Stimulated activated CD8-positive, alpha-beta memory T cell treated with anti-CD3 and anti-CD28 coated beads, Interleukin-4, amount 100 ng/mL, for 48 hours (primary cell): ENCODE measurements around the gene ATP8A2.
"Not testable (repeated sequence)": the region's sequence is repeated elsewhere in the genome, so short reads cannot be mapped to it uniquely, and the experiment has no call there.

Experiments used
- DNase-seq: peaks from one replicate; pipeline ENCODE4 v3.0.0-alpha.2; 2020

Gene ATP8A2

DNA sequence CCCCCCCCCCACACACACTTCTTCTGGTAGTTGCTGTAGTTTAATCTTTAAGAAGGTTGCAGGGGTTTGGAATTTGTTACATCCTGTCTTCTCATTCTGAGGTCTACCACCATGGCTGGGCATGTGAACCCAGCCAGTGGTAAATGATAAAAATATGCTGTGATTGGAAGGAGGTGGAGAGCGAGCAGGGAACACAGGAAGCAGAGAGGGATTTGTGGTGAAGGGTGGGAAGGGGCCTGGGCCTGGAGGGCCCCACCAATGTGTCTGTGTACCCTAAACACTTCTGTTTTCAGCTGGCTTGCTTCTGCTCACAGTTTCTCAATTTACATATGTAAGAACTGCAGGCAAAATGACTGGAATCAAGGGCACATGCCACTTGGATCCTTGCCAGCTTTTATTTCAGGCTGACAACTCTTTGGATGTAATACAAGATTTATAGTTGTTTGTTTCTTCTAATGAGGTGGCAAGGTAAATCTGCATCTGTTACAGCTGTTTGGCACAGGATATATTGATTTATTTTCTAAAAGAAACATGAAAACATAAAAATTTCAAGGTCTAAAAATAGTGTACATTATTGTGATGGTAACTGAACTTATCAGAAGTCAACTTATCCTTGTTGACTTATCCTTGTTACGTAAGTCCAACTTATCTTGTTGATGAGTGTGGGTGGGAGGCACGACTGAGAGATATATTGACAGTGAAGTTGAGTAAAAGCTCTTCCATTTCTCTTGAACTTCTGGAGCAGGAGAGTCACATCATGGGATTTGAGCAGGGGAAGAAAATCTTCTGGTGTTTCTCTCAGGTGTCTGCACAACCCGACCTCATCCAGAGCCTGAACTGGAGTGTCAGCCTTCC is 366.8 kb downstream of the ATP8A2 start:
- DNase-seq: no peak

DNA sequence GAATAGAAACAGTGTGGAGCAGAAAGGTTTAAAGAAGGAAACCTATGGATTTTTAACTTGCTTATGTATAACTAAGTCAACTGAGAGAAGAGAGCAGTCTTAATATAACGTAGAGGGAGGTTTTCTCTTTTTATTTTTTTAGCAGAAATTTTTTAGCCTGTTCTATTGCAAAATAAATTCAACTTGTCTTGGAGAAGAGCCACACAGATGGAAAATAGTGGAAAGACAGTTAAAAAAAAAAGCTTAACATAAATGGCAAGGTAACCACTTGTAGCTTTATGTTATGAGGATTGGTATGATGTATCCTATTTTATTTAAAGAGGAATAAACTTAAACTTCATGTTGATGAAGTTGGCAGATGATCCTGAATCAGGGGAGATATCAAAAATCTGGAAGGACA is 367.6 kb downstream of the ATP8A2 start:
- DNase-seq: no peak

DNA sequence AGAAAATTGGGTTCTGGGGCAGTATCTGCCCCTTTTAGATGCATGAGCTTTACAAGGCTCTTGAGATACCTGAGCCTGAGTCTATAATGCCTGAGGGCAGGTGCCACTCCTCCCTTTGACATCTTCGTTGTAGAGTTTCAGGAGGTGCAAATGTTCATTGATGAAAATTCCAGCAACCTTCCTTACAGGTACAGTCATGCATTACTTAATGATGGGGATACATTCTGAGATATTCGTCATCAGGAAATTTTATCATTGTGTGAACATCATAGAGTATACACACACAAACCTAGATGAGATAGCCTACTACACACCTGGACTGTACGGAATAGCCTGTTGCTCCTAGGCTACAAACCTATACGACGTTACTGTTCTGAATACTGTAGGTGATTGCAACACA is 370.0 kb downstream of the ATP8A2 start:
- no peak for DNase-seq

DNA sequence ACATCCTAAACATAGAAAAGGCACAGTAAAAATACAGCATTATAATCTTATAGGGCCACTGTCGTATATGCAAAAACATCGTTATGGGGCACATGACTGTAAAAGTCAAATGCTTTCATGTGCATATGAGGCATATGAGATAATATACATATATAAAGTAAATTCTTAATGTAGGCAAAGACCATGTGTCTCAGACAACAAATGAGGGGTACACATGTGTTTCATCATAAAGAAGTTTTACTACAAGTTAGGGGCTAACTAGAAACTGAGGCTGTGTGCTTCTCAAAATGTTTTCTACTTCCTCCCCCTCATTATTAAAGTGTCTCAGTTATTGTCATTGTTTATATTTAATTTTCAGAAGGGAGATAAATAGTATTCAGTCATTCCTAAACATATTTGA is 370.4 kb downstream of the ATP8A2 start:
- no peak for DNase-seq

DNA sequence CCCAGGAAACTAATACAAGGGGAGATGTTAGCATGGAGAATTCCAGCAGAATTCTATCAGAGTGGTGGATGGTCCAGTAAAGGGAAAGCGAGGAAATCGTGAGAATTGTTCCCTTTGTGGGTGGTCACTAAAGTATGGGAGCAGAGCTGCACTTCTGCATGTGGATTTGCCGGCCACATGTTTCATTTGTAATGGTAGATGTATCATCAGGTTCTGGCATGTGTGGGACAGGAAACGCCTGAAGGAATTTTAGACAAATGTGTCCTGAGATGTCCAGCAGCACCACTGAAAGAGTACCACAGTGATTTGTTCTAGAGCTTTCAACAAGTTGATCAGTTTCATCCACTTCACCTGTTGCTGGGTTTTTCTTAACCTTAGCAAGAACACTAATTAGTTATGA is 371.6 kb downstream of the ATP8A2 start:
- DNase-seq: no peak

DNA sequence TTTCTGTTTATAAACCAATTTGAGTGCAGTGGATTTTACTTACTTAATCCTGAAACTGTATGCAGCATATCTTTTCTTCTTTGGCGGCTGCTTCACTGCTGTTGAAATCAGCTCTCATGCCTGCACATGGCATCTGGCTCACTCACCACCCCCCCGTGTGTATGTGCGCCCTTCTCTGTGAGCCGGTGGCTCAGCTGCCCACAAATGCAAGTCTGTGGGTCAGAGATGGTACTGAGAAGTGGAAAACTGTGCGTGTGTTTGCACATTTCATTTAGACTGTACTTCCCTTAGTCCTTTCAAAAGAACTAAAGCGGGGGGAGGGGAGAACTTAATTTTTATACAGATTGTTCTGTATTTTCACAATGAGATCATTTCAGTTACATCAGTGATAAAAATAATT is 372.4 kb downstream of the ATP8A2 start:
- DNase-seq: no peak

DNA sequence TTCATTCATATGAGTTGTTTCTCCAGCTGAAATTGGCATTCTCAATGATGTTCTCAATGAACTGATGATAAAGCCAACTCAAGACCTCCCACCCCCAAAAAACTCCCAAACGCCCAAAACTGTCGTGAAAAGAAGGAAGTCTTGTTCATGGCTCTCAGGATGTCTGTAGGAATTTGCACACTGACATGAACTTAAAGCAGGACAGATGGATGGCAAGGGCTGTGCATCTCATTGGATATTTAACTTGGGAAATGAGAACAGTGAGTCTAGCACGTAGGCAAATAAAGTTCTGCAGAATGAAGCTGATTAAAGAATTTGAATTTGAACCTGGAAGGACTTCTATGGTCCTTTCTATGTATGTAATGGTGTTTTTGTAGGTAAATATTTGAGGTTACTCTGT is 374.4 kb downstream of the ATP8A2 start:
- DNase-seq: no peak

DNA sequence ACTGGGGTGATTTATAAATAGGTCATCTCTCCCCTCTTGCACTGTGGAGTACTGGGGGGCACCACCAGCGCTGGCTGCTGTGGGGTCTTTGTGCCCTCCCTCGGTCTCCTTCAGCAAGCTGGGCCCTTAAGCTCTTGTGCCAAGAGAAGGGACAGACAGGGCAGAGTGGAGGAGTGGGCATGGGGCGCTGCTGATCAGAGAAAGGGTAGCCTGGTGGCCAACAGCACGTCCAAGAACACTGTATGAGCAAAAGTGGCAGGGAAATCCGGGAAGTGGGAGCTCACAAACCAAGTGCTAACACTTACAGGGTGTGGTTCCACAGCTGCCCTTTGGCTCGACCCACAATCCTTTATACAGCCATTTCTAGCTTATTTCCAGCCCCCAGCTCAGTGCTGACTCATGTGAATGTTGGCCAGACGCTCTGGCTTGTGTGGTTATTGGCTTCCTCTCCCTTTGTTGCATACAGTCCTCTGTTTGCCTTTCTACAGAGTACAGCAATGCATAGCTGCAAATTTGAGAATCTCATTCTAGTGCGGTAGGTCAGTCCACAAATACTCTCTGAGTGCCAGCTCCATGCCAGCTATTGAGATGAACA is 381.3 kb downstream of the ATP8A2 start:
- no peak for DNase-seq

DNA sequence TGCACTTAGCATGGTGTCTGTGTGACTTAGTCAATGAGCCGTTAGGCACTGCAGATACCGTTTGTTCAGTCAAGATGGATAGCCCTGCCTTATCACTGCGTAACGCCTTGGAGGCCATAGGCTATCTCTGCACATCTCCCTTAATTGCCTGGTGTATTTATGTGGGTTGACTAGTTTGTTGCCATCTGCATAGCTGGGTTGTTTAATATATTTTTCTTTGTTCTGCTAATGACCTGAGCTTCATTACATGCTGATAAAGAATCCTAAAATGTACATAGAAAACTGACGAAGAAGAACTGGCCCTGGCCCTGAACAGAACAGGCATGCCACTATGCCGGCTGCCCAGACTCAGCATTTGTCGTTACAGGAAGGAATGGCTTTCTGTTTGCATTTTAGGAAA is 382.2 kb downstream of the ATP8A2 start:
- DNase-seq: no peak

DNA sequence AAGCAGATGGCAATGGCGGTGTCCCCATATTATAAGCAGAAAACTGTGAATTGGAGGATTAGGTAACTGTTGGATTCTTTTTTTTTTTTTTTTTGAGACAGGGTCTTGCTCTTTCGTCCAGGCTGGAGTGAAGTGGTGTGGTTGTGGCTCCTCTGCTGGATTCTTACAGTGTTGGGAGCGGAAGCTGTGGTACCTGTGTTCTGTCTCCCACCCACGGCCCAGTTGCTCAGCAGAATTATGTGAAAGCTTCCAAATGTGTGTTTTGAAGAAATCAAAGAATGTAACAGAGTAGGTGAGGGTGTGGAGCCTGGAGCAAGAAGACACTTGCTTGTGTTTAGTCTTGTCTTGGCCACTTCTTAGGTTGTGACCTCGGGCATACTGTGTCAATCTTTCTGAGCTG is 384.5 kb downstream of the ATP8A2 start:
- DNase-seq: no peak

DNA sequence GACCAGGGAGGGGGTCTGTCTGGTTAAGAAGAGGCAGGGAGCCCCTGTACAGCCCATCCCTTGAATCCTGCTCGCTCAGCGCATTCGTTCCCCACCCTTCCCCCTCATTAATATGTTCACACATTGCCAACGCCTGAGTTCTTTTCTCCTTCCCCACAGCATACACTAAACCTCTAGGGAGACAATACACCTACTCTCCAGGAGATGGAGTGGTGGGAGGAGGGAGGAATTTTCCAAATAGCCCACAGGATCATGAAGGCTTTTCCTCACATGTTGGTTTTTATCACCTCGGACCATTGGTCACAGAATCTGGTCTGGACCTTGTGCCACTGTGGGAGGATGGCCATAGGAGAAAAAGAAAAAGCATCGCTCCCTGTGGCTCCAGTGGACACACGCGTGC is 385.1 kb downstream of the ATP8A2 start:
- no peak for DNase-seq

DNA sequence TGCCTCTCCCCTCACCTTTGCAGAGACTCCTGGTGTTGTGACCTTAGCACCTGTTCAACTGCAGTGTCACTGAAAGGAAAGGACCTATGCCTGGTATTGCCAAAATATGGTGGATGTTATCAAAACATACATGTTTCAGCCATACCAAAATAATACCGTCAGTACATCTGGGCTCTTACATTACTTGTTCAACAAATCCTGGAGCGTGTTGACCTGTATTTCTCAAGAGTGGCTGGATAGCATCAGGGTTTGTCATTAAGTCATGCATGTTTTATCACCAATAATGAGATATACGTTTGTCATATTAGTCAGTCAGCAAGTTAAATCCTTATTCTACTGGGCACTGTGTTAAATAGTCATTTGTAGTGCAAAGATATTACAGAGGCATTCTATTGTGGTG is 389.3 kb downstream of the ATP8A2 start:
- no peak for DNase-seq

DNA sequence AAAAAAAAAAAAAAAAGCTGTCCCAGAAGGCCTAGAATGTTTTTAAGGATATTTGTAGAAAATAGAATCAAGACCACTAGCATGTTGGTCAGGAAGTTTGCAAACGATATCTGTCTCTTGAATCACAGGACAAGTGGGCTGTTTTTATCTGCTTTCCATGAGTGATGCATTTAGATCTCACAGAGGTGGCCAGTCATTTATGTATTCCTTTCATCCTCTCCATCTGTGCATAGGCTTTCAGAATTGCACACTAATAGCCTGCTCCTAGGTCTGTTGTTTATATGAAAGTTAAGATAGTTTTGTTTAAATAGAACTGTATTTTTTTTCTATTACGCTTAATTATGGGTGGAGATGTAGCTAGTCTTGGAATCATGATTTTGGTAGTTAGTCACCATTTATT is 390.5 kb downstream of the ATP8A2 start:
- no peak for DNase-seq

DNA sequence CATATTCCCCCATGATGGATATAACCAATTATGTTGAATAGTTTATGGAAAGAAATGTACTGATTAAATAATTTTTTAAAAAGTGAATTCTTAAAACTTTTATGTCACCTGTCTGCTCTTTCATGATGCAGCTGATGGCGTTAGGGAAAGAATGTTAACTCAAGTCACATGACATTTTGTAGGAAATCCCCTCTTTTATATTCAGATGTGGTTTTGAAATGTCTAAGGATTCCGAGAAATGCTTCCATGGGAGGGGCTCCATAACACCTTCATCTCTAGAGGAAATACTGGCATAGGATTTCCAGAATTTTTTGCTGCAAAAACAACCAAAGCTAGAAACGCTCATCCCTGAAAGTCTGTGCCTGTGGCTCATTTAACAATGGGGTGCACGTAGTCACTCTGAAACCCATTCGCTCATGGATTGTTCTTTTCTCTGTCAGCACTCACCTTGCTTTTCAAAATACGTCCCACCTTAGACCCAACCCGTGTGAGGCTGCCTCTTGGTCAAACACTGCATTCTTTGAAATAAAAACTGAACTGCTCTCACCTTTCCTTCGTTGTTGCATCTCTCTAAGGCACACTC is 391.1 kb downstream of the ATP8A2 start:
- DNase-seq: no peak

DNA sequence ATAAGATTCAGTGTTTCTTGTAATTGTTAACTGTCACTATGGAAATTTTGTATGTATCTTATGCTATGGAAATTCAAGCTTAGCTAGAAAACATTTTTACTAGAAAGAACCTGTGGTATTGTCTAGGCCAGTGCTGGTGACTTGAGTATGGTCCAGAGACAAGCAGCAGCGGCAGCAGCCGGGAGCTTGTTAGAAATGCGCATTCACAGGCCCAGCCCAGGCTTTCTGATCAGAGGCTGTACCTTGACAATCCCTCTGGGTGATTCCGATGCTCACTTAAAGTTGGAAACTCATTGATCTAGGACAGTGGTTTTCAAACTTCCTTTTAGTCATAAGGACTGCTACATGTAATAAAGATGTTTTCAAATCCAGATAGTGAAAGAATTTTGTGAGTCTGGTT is 392.6 kb downstream of the ATP8A2 start:
- DNase-seq: no peak

DNA sequence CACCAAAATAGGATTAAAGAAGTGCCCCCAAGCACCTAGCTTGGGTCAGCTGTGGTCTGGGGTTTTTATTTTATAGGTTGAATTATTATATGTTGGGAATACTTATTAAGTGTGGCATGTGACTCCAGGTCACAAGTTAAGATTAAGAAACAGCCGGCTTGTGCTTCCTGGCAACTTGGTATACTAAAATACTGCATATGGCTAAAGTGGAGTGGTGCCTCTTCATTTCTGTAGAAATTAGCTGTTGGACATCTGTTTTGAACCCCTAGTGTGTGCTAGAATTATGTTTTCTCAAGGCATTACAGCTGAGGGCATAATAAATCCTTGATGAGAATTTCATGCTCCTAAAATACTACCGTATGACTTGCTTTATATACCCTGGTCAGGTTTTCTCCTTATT is 393.5 kb downstream of the ATP8A2 start:
- no peak for DNase-seq

DNA sequence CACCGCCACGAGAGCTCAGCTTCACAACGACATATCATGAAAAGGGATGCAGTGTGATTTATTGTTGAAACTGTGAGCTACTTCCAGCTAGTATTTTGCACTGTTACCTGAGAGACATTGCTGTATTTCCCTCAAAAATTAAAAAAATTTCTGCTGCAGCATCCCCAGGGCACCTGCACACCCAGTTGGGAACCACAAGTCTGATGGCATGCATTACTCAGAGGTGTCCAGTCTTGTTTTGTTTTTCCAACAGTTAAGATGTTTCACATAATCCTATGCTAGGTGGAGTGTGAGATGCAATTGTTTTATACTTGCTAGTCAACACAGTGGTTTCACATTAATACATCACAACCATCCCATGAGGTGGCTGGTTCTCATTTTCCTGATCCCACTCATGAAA is 394.8 kb downstream of the ATP8A2 start:
- no peak for DNase-seq

DNA sequence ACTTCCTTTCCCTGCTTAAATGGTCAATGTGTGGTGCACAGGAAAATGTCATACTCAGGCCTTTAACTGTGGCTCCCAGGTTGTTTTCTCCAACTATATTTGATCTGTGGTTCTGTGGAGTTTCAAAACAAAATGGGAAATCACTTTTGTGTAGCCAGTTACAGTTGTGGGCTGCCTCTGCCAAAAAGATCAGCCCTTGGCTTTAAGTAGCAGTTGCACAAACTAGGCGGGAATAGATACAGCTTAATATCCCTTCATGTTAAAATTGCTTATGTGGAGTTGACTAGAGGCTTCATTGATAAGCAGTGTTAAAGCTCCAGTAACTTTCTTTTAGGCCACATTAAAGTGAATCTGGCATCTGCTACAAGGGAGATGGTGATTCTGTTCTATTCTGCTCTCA is 395.2 kb downstream of the ATP8A2 start:
- no peak for DNase-seq

DNA sequence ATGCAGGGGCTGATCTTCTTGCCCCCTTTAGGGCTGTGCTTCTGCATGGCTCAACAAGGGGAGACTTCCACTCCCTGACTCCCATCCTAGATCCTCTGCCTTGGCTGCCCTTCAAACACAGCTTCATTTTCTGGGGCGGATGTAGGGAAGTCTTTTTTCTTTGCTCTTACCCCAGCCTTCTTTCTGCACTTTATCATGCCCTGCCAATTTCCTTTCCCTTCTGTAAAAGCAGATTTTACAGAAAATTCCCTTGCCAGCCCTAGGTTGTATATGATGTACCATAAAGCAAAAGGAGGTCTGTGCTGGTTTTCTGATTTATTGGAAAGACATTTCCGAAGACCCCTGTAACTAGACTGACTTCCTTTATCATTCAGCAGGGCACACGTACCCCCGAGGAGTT is 396.6 kb downstream of the ATP8A2 start:
- no peak for DNase-seq

DNA sequence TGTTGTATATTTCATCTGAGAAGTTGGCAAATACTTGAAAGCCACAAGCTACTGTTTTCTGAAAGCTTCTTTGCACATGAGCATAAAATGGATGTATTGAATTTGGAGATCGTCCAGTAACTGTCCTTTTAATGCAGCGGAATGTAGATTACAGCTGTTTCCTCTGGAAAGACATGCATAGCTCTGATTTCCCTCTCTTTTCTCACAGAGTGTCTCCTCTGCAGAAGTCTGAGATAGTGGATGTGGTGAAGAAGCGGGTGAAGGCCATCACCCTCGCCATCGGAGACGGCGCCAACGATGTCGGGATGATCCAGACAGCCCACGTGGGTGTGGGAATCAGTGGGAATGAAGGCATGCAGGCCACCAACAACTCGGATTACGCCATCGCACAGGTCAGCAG is 397.1 kb downstream of the ATP8A2 start:
- no peak for DNase-seq

DNA sequence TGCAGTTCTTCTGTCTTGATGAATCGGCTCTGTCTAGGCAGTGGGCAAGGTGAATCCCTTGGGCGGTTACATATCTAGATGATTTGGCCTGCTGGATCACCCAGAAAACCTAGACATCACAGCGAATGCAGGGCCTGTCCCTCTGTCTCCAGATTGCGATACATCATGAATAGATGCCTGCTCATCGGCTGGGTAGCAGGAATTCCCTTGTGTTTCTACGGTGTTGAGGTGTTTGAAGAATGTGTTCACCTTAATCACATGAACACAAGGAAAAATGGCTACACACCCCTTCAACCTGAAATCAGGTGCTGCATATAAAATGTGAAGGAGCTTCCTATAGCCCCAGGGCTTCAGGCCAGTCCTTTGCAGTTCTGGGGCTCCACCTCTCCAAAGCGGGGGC is 398.8 kb downstream of the ATP8A2 start:
- no peak for DNase-seq

DNA sequence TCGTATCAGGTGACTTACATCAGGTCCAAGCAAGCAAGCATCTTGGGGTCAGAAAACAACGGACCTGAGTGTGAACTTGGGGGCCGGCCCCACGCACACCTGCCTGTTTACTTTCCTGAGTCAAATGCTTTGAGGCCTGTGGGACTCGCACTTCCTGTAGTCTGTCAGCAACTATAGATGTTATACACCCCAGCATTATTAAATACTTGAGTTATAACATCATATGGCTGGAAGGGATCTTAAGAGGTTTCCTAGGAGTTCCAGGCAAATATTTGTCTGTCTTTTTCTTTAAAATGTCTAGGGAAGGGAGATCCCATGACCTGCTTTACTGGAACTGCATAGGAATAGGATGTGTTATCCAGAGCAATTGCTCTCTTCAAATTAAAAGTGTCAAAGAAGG is 399.4 kb downstream of the ATP8A2 start:
- no peak for DNase-seq

DNA sequence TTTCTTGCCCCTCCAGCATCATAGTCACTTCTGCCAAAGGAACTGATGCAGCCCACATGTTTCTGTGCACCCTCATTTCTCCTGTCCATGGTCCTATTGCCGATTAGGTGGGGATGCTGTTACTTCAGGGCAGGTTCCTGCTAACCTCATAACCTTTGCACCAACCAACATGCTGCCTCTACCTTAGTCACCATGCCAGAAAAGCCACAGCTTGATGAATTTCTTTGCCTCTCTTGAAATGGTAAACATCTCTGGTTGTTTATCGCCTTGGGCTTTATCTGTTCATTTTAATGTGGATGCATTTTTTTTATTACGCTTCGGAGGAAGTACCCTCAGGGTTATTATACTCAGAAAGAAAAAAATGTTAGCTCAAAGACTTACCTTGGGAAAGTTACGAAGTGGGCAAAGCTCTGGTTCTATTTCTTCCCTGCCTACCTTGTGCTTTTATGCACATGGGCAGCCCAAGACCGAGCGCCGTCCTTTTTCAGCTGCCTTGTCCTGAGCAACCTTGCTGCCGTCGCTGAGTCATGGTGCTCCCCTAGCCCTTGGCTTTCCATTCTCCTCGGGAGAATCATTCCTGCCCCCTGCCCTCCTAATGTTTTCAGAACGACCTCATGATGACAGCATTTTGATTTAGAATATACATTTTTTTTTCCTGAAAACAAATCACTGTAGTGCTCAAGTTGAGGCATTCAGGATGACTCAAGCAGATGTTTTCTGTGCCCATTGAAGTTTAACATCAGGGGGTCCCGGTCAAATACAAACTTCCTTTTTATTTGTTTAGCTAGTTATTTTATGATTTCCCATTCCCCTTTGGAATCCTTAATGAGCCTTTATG is 400.1 kb downstream of the ATP8A2 start:
- DNase-seq: no peak

DNA sequence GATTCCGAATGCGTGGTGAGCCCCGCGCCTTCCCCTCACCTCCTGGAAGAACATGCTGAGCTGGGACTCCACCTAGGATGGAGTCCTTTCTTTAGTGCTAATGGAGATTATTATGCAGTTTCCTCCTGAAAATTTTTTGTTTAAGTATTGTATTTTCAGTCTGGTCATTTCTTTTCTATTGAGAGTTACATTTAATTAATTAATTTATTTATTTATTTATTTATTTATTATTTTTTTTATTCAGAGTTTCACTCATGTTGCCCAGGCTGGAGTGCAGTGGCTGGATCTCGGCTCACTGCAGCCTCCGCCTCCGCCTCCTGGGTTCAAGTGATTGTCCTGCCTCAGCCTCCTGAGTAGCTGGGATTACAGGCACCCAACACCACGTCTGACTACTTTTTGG is 400.8 kb downstream of the ATP8A2 start:
- not testable (repeated sequence) for DNase-seq
